PC-9 (cell line): ENCODE measurements around the gene JAG1. TPM values are rescaled to one million over a fixed set of nuclear protein-coding genes. Genes with fewer than 3 reads are reported as not detected.

Source experiments
- BruUV-seq: library from RNA; stranded (reverse); fragments of 400-500 nt; replicated peaks from 2 replicates; lab custom pipeline; 2021; lab: Mats Ljungman, UMichigan
- CTCF ChIA-PET: fragments of 300-600 bp; sonication (Branson Sonifier 250); formaldehyde crosslinking; loops from one replicate; lab custom pipeline; 2022; ENCODE audit warnings: antibody characterized with exemption; lab: Charles Lee
- POLR2A ChIA-PET: fragments of 300-600 bp; sonication (Branson Sonifier 250); formaldehyde crosslinking; loops from one replicate; lab custom pipeline; 2022; ENCODE audit warnings: antibody characterized with exemption; ENCODE audit not compliant: unreplicated experiment; lab: Charles Lee
- DNase-seq, 2 experiments: peaks; one replicate each; pipeline versions ENCODE4 v3.0.0 to v3.0.0-alpha.2; 2015 to 2022; ENCODE audit warnings: mixed read lengths in 1 of 2
- H2AFZ ChIP-seq: fragments of 200-600 bp; sonication (generic); 2 replicates; pipeline ENCODE4 v1.8.1; 2017; ENCODE audit warnings: antibody characterized with exemption
- H3F3A ChIP-seq: fragments of 200-600 bp; sonication (generic); 2 replicates; pipeline ENCODE4 v1.8.1; 2017; ENCODE audit warnings: antibody characterized with exemption, mild to moderate bottlenecking, low read depth; ENCODE audit not compliant: insufficient read depth
- H3K27ac ChIP-seq: fragments of 200-600 bp; sonication (generic); 2 replicates; pipeline ENCODE4 v1.6.1; 2016; ENCODE audit warnings: mixed run types
- H3K27me3 ChIP-seq: fragments of 200-600 bp; sonication (generic); 2 replicates; pipeline ENCODE4 v1.6.1; 2016; ENCODE audit warnings: low read depth, mixed run types; ENCODE audit not compliant: insufficient read depth
- H3K36me3 ChIP-seq: fragments of 200-600 bp; sonication (generic); 2 replicates; pipeline ENCODE4 v1.6.1; 2016; ENCODE audit warnings: low read depth, mixed run types
- H3K4me1 ChIP-seq: fragments of 200-600 bp; sonication (generic); replicated peaks from 2 replicates; pipeline ENCODE4 v1.6.1; 2016; ENCODE audit warnings: mixed run types; ENCODE audit not compliant: insufficient read depth
- H3K4me2 ChIP-seq: fragments of 200-600 bp; sonication (generic); 2 replicates; pipeline ENCODE4 v1.6.1; 2017; ENCODE audit warnings: mixed run types
- H3K4me3 ChIP-seq: fragments of 200-600 bp; sonication (generic); 2 replicates; pipeline ENCODE4 v1.6.1; 2016; ENCODE audit warnings: mixed run types
- H3K79me2 ChIP-seq: fragments of 200-600 bp; sonication (generic); 2 replicates; pipeline ENCODE4 v1.6.1; 2017; ENCODE audit warnings: low read depth, mixed run types
- H3K9me2 ChIP-seq: fragments of 200-600 bp; sonication (generic); 2 replicates; pipeline ENCODE4 v1.8.1; 2017; ENCODE audit warnings: mild to moderate bottlenecking; ENCODE audit not compliant: insufficient read depth
- H3K9me3 ChIP-seq: fragments of 200-600 bp; sonication (generic); 2 replicates; pipeline ENCODE4 v1.8.1; 2016; ENCODE audit warnings: low read depth; ENCODE audit not compliant: insufficient read depth
- H4K20me1 ChIP-seq: fragments of 200-600 bp; sonication (generic); 2 replicates; pipeline ENCODE4 v1.8.1; 2017; ENCODE audit not compliant: insufficient read depth
- EZH2 ChIP-seq: fragments of 200-600 bp; sonication (generic); IDR thresholded peaks from 2 replicates; pipeline ENCODE4 v1.8.0; 2017; ENCODE audit warnings: antibody characterized with exemption, low read depth
- intact Hi-C: fragments of 100-400 bp; cut with micrococcal nuclease; formaldehyde crosslinking; loops from one replicate; pipeline ENCODE4 v1.10.0; 2022; ENCODE audit not compliant: unreplicated experiment
- total RNA-seq: library from RNA; stranded (reverse); gene quantifications from 2 replicates; pipeline ENCODE4 v1.2.3, GENCODE V29; 2021
- TF ChIP-seq, protein P1 (sequence below): fragments of 200-600 bp; sonication (generic); conservative IDR thresholded peaks from 2 replicates; pipeline ENCODE4 v1.6.1; 2017; ENCODE audit warnings: mixed run types, antibody characterized with exemption, mild to moderate bottlenecking, moderate library complexity

The JAG1 gene
- total RNA-seq, 1 experiment from 2014 or later: 42.9 TPM

DNA sequence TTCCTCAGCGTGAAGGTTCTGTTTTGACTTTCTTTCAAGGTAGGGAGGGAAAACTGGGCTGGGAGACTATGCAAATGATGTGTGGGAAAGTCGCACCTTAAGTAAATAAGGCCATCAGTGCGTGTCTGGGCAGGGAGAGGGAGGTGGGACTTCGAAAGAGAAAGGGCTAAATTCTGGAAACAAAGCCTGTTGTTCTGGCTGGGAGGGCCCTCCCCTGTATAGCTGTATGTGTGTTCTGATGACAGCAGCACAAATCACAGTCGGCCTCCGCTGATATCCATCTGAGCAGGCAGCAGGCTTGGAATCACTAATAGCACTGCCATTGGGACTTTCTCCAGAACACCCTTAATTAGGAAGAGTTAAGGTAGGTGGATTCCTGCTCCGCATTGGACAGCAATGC lies 19.2 kb downstream of the JAG1 start:
- peaks cover 5% of the 10 kb centered on the region; the same call in 1 of the 2 replicates for H4K20me1 ChIP-seq
- no peaks in the 10 kb centered on the region for H3K79me2 ChIP-seq
- no peaks in the 10 kb centered on the region for H3F3A ChIP-seq
- no peak for DNase-seq
- no peaks in the 10 kb centered on the region for H3K9me2 ChIP-seq
- CTCF ChIA-PET: no interaction called here
- BruUV-seq: no TSS peak
- TF ChIP-seq, protein P1, sequence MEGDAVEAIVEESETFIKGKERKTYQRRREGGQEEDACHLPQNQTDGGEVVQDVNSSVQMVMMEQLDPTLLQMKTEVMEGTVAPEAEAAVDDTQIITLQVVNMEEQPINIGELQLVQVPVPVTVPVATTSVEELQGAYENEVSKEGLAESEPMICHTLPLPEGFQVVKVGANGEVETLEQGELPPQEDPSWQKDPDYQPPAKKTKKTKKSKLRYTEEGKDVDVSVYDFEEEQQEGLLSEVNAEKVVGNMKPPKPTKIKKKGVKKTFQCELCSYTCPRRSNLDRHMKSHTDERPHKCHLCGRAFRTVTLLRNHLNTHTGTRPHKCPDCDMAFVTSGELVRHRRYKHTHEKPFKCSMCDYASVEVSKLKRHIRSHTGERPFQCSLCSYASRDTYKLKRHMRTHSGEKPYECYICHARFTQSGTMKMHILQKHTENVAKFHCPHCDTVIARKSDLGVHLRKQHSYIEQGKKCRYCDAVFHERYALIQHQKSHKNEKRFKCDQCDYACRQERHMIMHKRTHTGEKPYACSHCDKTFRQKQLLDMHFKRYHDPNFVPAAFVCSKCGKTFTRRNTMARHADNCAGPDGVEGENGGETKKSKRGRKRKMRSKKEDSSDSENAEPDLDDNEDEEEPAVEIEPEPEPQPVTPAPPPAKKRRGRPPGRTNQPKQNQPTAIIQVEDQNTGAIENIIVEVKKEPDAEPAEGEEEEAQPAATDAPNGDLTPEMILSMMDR: no peak
- POLR2A ChIA-PET: interaction anchor here (0.5 kb wide), 1 partner anchor 86 kb away, joined by 3 read pairs; no protein-coding TSS in a partner anchor
- H3K4me3 ChIP-seq: no peak overlapping the region
- no peak overlapping the region for H3K27ac ChIP-seq
- no peaks in the 10 kb centered on the region for H3K27me3 ChIP-seq
- H3K9me3 ChIP-seq: no peaks in the 10 kb centered on the region
- H3K4me2 ChIP-seq: no peak overlapping the region
- peaks cover 21% of the 10 kb centered on the region for H3K36me3 ChIP-seq
- no peaks in the 10 kb centered on the region for H3K4me1 ChIP-seq
- intact Hi-C loops: loop anchor here (5.0 kb wide), 2 partner anchors 102 to 677 kb away; no protein-coding TSS in a partner anchor
- no peak overlapping the region for H2AFZ ChIP-seq

DNA sequence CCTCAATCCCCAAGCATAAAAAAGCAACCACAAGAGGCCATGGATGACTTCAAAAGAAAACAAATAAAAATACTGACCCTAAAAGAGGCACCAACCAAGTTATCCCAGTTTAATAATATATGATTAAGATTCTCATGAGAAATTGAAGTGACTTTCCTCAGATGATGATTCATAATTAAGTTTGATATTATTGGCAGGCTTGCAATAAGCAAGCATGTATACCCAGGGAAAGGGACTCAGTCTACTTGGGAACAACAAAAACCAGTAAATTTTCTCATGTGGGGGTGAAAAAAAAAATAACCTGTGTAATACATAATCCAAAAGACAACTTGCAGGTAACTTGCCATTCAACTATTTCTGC lies 19.6 kb downstream of the JAG1 start:
- H3K79me2 ChIP-seq: no peaks in the 10 kb centered on the region
- H3K9me3 ChIP-seq: no peaks in the 10 kb centered on the region
- POLR2A ChIA-PET: no interaction called here
- H3K4me1 ChIP-seq: no peaks in the 10 kb centered on the region
- H3K4me3 ChIP-seq: no peak overlapping the region
- TF ChIP-seq, protein P1: no peak
- no peak for TF ChIP-seq EZH2
- no peaks in the 10 kb centered on the region for H3K9me2 ChIP-seq
- H2AFZ ChIP-seq: no peak overlapping the region
- H3K4me2 ChIP-seq: no peak overlapping the region
- intact Hi-C loops: no loop called here
- H4K20me1 ChIP-seq: peaks cover 5% of the 10 kb centered on the region; the same call in 1 of the 2 replicates
- BruUV-seq: no TSS peak
- H3F3A ChIP-seq: no peaks in the 10 kb centered on the region
- H3K27ac ChIP-seq: no peak overlapping the region
- no peak for DNase-seq
- H3K27me3 ChIP-seq: no peaks in the 10 kb centered on the region
- peaks cover 25% of the 10 kb centered on the region for H3K36me3 ChIP-seq
- CTCF ChIA-PET: no interaction called here

DNA sequence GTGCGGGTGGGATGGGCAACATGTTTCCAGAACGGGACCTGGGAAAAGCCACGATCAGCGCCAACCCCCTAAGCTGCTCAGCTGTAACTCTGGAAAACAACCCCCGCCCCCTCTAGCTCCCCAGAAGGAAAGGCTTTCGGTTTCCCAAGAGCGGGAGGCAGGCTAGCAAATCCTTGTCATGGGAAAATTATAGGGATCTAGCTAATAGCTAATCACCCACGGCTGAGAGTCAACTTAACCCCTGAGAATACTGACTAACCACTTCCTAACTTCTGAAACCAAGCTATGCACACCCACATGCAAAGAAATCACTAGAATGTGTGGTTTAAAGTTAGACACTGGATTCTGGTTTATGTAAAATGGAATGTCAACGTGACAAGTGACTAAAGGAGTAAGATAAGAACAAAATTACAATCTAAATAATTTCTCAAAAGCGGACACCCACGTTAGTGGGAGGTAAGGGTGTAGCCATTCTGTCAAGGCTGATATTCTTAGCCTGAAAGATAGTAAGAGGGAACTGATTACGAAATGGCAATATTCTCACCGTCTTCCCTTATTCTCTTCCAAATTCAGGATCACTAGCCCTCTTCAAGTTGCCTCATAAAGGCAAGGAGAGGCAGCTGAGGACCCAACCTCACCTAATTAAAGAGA lies 20.1 kb downstream of the JAG1 start:
- Histone ChIP-seq H3K4me1 (no peaks in the 10 kb centered on the region), H2AFZ (no peak overlapping the region), H3K9me3 (no peaks in the 10 kb centered on the region), H3K79me2 (no peaks in the 10 kb centered on the region), H3K4me2 (no peak overlapping the region), H3K36me3 (peaks cover 28% of the 10 kb centered on the region), H3K27me3 (no peaks in the 10 kb centered on the region), H3K27ac (no peak overlapping the region), H4K20me1 (peaks cover 5% of the 10 kb centered on the region; the same call in 1 of the 2 replicates), H3K9me2 (no peaks in the 10 kb centered on the region), H3F3A (no peaks in the 10 kb centered on the region), H3K4me3 (no peak overlapping the region)
- BruUV-seq: no TSS peak
- POLR2A ChIA-PET: no interaction called here
- no peak for DNase-seq
- intact Hi-C loops: no loop called here
- CTCF ChIA-PET: no interaction called here
- no peak for TF ChIP-seq EZH2
- TF ChIP-seq, protein P1: no peak
